Measurements from ENCODE around the gene INPP5B.
"Not testable (repeated sequence)": the region's sequence is repeated elsewhere in the genome, so short reads cannot be mapped to it uniquely, and the experiment has no call there.

The INPP5B gene

DNA sequence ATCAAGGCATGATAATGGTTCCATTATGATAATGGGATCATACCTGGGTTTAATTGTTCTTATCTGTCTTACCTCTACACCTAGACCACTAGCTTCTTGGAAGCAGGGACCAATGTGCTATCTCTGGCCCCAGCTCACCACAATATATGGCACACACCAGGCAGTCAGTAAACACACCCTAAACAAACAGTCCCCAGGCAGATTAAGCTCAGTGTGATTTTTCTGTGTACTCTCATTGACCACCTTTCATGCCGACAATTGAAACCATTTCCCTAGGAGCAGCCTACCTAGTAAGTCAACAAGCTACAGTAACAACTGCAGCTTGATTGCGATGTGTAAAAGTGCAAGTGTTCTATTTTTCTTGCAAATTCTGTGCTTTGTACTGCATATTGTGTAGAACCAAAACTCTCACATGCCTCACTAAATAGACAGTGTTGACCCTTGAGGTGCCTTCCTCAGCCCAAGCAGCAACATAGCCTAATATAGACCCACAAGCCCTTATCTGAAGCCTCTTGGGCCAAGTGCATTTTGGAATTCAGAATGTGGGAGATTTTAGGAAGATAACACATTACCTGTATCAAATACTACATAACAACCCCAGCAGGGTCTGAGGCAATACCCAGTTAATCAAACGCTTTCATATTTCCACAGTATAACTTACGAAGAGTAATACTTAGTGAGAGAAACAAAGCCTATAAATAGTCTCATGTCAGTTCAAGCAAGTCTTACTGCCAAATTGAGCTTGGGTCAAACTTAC, 32.0 kb downstream of the INPP5B start:
- Mint-ChIP-seq H3K36me3 (peaks cover 6% of the 10 kb centered on the region), H3K27ac (no peak overlapping the region), H3K4me3 (no peak overlapping the region), H3K9me3 (no peaks in the 10 kb centered on the region), H3K27me3 (no peaks in the 10 kb centered on the region), H3K4me1 (peaks cover 4% of the 10 kb centered on the region)
- CTCF ChIA-PET = interaction anchor here (0.9 kb wide), 1 partner anchor 32 kb away, joined by 3 read pairs; the partner anchor contains the start of gene INPP5B
- DNase-seq = no peak

- Mint-ChIP-seq H3K36me3 (peaks cover 27% of the 10 kb centered on the region), H3K9me3 (peaks cover 23% of the 10 kb centered on the region)
- DNase-seq, H3K4me3 Mint-ChIP-seq, H3K27ac Mint-ChIP-seq, H3K4me1 Mint-ChIP-seq, CTCF ChIA-PET, H3K27me3 Mint-ChIP-seq: not testable (repeated sequence)
Observed at GRCh38 chr1:37911478-37911877, 35.4 kb downstream of the INPP5B start.

GRCh38 chr1:37910886-37911285, 36.0 kb downstream of the INPP5B start:
- H3K27me3 Mint-ChIP-seq, H3K27ac Mint-ChIP-seq, CTCF ChIA-PET, DNase-seq, H3K4me3 Mint-ChIP-seq, H3K4me1 Mint-ChIP-seq: not testable (repeated sequence)
- H3K36me3 Mint-ChIP-seq = peaks cover 27% of the 10 kb centered on the region
- peaks cover 24% of the 10 kb centered on the region for H3K9me3 Mint-ChIP-seq

GRCh38 chr1:37908531-37908930, 38.3 kb downstream of the INPP5B start:
- DNase-seq, CTCF ChIA-PET, H3K4me3 Mint-ChIP-seq, H3K4me1 Mint-ChIP-seq, H3K27me3 Mint-ChIP-seq, H3K27ac Mint-ChIP-seq: not testable (repeated sequence)
- Mint-ChIP-seq H3K36me3 (peaks cover 27% of the 10 kb centered on the region), H3K9me3 (peaks cover 24% of the 10 kb centered on the region)

DNA sequence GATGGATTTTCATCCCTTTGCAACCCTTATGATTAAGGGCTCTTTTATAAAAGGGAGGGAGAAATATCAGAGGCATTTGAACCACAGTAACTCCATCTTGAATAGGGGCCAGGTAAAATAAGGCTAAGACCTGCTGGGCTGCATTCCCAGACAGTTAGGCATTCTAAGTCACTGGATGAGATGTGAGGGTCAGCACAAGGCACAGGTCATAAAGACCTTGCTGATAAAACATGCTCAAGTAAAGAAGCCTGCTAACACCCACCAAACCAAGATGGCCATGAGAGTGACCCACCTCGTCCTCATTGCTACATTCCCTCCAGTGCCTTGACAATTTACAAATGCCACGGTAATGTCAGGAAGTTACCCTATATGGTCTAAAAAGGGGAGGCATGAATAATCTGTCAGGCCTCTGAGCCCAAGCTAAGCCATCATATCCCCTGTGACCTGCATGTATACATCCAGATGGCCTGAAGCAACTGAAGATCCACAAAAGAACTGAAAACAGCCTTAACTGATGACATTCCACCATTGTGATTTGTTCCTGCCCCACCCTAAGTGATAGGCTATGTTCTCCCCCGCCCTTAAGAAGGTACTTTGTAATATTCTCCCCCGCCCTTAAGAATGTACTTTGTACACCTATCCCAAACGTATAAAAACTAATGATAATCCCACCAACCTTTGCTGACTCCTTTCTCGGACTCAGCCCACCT, 39.3 kb downstream of the INPP5B start:
- H3K27me3 Mint-ChIP-seq, H3K4me1 Mint-ChIP-seq, H3K27ac Mint-ChIP-seq, H3K4me3 Mint-ChIP-seq, DNase-seq, CTCF ChIA-PET: not testable (repeated sequence)
- peaks cover 24% of the 10 kb centered on the region for H3K9me3 Mint-ChIP-seq
- peaks cover 27% of the 10 kb centered on the region for H3K36me3 Mint-ChIP-seq

DNA sequence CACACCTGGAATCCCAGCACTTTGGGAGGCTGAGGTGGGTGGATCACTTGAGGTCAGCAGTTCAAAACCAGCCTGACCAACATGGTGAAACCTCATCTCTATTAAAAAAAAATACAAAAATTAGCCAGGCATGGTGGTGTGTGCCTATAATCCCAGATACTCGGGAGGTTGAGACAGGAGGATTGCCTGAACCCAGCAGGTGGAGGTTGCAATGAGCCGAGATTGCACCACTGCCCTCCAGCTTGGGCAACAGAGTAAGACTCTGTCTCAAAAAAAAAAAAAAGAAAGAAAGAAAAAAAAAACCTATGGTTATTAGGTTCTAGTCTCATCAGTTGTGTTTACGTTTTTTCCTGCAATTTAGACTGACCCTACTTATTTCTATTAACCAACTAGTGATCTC, 40.3 kb downstream of the INPP5B start:
- H3K9me3 Mint-ChIP-seq = peaks cover 24% of the 10 kb centered on the region
- DNase-seq, H3K4me3 Mint-ChIP-seq, H3K4me1 Mint-ChIP-seq, CTCF ChIA-PET, H3K27ac Mint-ChIP-seq, H3K27me3 Mint-ChIP-seq: not testable (repeated sequence)
- H3K36me3 Mint-ChIP-seq = peaks cover 31% of the 10 kb centered on the region

DNA sequence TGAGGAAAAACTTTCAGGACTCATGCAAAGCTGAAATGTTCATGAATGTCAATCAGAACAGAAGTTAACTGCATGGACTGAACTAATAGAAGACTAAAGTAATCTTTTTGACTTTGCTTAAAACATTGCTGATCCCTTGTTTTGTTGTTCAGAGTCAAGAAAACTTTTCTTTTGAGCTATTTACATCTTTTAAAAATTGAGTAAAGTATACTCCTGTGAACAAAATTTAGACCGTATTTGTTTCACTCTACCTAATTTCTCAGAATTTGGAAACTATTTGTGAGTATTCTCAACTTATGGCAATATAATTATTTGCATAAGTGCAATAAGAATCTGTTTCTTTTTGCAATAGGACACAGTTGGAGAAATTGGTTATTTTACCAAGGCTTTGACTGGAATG, 41.1 kb downstream of the INPP5B start:
- peaks cover 7% of the 10 kb centered on the region for H3K4me1 Mint-ChIP-seq
- H3K27ac Mint-ChIP-seq = no peak overlapping the region
- CTCF ChIA-PET = no interaction called here
- H3K27me3 Mint-ChIP-seq = no peaks in the 10 kb centered on the region
- peaks cover 35% of the 10 kb centered on the region for H3K36me3 Mint-ChIP-seq
- peaks cover 24% of the 10 kb centered on the region for H3K9me3 Mint-ChIP-seq
- H3K4me3 Mint-ChIP-seq = no peak overlapping the region
- DNase-seq = no peak

DNA sequence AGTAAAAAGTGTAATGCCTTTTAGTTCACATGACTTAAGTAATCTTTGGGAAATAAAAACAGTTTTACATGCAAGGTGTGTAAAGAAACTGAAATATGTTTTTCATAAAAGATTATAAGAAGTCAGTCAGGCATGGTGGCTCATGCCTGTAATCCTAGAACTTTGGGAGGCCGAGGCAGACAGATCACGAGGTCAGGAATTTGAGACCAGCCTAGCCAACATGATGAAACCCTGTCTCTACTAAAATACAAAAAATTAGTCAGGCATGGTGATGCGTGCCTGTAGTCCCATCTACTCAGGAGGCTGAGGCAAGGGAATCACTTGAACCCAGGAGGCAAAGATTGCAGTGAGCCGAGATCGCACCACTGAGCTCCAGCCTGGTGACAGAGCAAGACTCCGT, 42.9 kb downstream of the INPP5B start:
- Mint-ChIP-seq H3K9me3 (peaks cover 18% of the 10 kb centered on the region), H3K36me3 (peaks cover 25% of the 10 kb centered on the region)
- H3K27me3 Mint-ChIP-seq, H3K4me1 Mint-ChIP-seq, H3K27ac Mint-ChIP-seq, CTCF ChIA-PET, H3K4me3 Mint-ChIP-seq, DNase-seq: not testable (repeated sequence)

DNA sequence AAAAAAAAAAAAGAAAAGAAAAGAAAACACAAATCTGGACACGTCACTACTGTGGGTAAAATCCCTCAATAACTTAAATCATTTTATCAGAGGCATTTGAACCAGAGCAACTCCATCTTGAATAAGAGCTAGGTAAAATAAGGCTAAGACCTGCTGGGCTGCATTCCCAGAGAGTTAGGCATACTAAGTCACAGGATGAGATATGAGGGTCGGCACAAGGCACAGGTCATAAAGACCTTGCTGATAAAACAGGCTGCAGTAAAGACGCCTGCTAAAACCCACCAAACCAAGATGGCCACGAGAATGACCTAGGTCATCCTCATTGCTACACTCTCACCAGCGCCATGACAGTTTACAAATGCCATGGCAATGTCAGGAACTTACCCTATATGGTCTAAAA, 43.9 kb downstream of the INPP5B start:
- H3K9me3 Mint-ChIP-seq = peaks cover 12% of the 10 kb centered on the region
- H3K27me3 Mint-ChIP-seq = no peaks in the 10 kb centered on the region
- H3K4me3 Mint-ChIP-seq = no peak overlapping the region
- CTCF ChIA-PET = no interaction called here
- H3K4me1 Mint-ChIP-seq = peaks cover 7% of the 10 kb centered on the region
- no peak for DNase-seq
- no peak overlapping the region for H3K27ac Mint-ChIP-seq
- H3K36me3 Mint-ChIP-seq = peaks cover 18% of the 10 kb centered on the region

DNA sequence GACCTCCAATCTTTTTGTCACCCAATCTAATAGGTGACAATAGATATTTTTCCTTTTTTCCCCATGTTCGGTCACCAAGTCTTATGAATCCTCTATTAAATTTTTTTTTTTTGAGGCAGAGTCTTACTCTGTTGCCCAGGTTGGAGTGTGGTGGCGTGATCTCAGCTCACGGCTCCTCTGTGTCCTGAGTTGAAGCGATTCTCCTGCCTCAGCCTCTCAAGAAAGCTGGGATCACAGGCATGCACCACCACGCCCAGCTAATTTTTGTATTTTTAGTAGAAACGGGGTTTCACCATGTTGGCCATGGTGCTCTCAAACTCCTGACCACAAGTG, 45.0 kb downstream of the INPP5B start:
- CTCF ChIA-PET = no interaction called here

GRCh38 chr1:37901191-37901892, 45.5 kb downstream of the INPP5B start:
- no peak for DNase-seq
- peaks cover 7% of the 10 kb centered on the region for H3K4me1 Mint-ChIP-seq
- peaks cover 8% of the 10 kb centered on the region for H3K36me3 Mint-ChIP-seq
- no peak overlapping the region for H3K4me3 Mint-ChIP-seq
- no peaks in the 10 kb centered on the region for H3K27me3 Mint-ChIP-seq
- CTCF ChIA-PET = interaction anchor here (1.6 kb wide), 1 partner anchor 21 kb away, joined by 5 read pairs; no protein-coding TSS in a partner anchor
- peaks cover 1% of the 10 kb centered on the region for H3K9me3 Mint-ChIP-seq
- peak overlapping the region; percentile 22 for H3K27ac Mint-ChIP-seq

More for the DNA sequence above, 45.0 kb downstream of the INPP5B start:
- Mint-ChIP-seq H3K9me3 (peaks cover 4% of the 10 kb centered on the region), H3K36me3 (peaks cover 9% of the 10 kb centered on the region), H3K27me3 (no peaks in the 10 kb centered on the region), H3K27ac (no peak overlapping the region), H3K4me1 (peaks cover 7% of the 10 kb centered on the region), H3K4me3 (no peak overlapping the region)
- DNase-seq = no peak

GRCh38 chr1:37897563-37897962, 49.3 kb downstream of the INPP5B start:
- H3K9me3 Mint-ChIP-seq, H3K36me3 Mint-ChIP-seq, H3K4me1 Mint-ChIP-seq, DNase-seq, H3K27me3 Mint-ChIP-seq, H3K27ac Mint-ChIP-seq, CTCF ChIA-PET, H3K4me3 Mint-ChIP-seq: not testable (repeated sequence)

- no peak for DNase-seq
- no peaks in the 10 kb centered on the region for H3K9me3 Mint-ChIP-seq
- H3K27me3 Mint-ChIP-seq = no peaks in the 10 kb centered on the region
- H3K4me1 Mint-ChIP-seq = peaks cover 4% of the 10 kb centered on the region
- H3K4me3 Mint-ChIP-seq = no peak overlapping the region
- CTCF ChIA-PET = no interaction called here
- H3K36me3 Mint-ChIP-seq = peaks cover 8% of the 10 kb centered on the region
- H3K27ac Mint-ChIP-seq = no peak overlapping the region
Observed at GRCh38 chr1:37893673-37894072, 53.2 kb downstream of the INPP5B start.

DNA sequence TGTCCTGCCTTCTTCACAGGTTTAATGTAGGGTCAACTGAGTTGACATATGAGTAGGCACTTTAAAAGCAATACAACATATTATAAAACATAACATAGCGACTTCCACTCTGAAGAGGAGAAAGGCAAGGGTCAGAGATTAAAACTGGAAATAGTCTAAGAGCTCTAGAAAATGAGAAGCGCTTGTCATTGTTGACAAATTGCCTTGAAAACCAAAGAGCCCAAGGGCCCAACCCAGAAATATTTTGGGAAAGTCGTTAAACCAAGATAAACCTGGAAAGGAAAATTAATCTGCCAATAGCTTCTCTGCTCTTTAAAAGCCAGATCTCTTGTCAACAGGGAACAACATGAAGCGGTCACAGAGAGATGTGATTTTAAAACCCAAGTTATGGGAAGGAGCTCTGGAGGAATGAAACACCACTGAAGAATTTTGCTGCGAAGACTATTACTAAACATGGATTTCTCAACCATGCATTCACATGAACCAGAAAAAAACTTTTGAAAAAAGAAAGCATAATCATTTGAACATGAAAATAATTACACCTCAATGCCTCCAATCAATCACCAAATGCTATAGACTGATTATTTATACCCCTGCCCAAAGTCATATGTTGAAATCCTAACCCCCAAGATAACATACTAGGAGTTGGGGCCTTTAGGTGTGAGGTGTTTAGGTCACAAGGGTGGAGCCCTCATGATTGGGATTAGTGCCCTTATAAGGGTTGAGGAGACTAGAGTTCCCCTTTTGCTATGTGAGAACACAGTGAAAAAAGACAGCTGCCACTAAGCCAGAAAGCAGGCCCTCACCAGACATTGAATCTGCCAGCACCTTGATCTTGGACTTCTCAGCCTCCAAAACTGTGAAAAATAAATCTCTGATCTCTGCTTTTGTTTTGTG, 54.5 kb downstream of the INPP5B start:
- H3K9me3 Mint-ChIP-seq = no peaks in the 10 kb centered on the region
- H3K27me3 Mint-ChIP-seq = no peaks in the 10 kb centered on the region
- H3K36me3 Mint-ChIP-seq = peaks cover 16% of the 10 kb centered on the region
- no peak overlapping the region for H3K27ac Mint-ChIP-seq
- CTCF ChIA-PET = no interaction called here
- peaks cover 4% of the 10 kb centered on the region for H3K4me1 Mint-ChIP-seq
- DNase-seq = no peak
- H3K4me3 Mint-ChIP-seq = no peak overlapping the region

All from activated naive CD4-positive, alpha-beta T cell treated with anti-CD3 and anti-CD28 coated beads, Interleukin-2, amount 10 ng/mL, durations not matched to agents 7 days and 5 days (primary cell).